HG02588 (cell line): ENCODE data around the gene TAF9B.
"Not testable (repeated sequence)": the region's sequence is repeated elsewhere in the genome, so short reads cannot be mapped to it uniquely, and the experiment has no call there.

Experiments
- ATAC-seq: cut with Tn5 transposase; IDR thresholded peaks from one replicate; pipeline ENCODE4 v1.9.1; 2021; ENCODE audit warnings: mild to moderate bottlenecking, moderate library complexity; ENCODE audit not compliant: unreplicated experiment

Gene TAF9B

GRCh38 chrX:78116766-78117165 is 22.7 kb downstream of the TAF9B start:
- no peak for ATAC-seq

- no peak for ATAC-seq
These were observed 23.1 kb downstream of the TAF9B start for GRCh38 chrX:78116365-78116764.

GRCh38 chrX:78111140-78111931 is 28.1 kb downstream of the TAF9B start:
- no peak for ATAC-seq

- no peak for ATAC-seq
These were observed 30.0 kb downstream of the TAF9B start for GRCh38 chrX:78109458-78109857.

GRCh38 chrX:78106651-78106986 is 32.8 kb downstream of the TAF9B start:
- ATAC-seq: no peak

GRCh38 chrX:78105944-78106650 is 33.4 kb downstream of the TAF9B start:
- no peak for ATAC-seq

GRCh38 chrX:78104447-78105176 is 34.8 kb downstream of the TAF9B start:
- ATAC-seq: no peak

GRCh38 chrX:78103623-78104446 is 35.6 kb downstream of the TAF9B start, which contains the start of gene PGK1:
PGK1 (plus strand) TSS chrX:78104248; CDS start chrX:78104341, 93 bp downstream.
- ATAC-seq: peak; percentile 96

GRCh38 chrX:78103001-78103622 is 36.3 kb downstream of the TAF9B start:
- ATAC-seq: no peak

GRCh38 chrX:78102091-78102490 is 37.4 kb downstream of the TAF9B start:
- ATAC-seq: no peak

- ATAC-seq: no peak
These were observed 41.3 kb downstream of the TAF9B start for GRCh38 chrX:78098108-78098507.

- ATAC-seq: no peak
These were observed 47.2 kb downstream of the TAF9B start for GRCh38 chrX:78092296-78092695.

GRCh38 chrX:78081413-78081812 is 58.0 kb downstream of the TAF9B start:
- ATAC-seq: not testable (repeated sequence)
